IPS DF 4.7 (cell line): ENCODE data around the gene GNB2.

ENCODE experiments used
- DNase-seq: peaks from one replicate; pipeline ENCODE4 v3.0.0-alpha.2; 2013; ENCODE audit warnings: low spot score; ENCODE audit errors: extremely low read depth

Gene GNB2

GRCh38 chr7:100680576-100681271 is 7.2 kb downstream of the GNB2 start:
- DNase-seq, result no peak

- DNase-seq, result no peak
Observed at GRCh38 chr7:100681491-100682227, 8.1 kb downstream of the GNB2 start.

GRCh38 chr7:100682228-100682741 is 8.7 kb downstream of the GNB2 start:
- DNase-seq, result no peak

GRCh38 chr7:100682991-100683658 is 9.6 kb downstream of the GNB2 start:
- no peak for DNase-seq

- DNase-seq, result no peak
Observed at GRCh38 chr7:100683659-100684533, 10.4 kb downstream of the GNB2 start.

DNA sequence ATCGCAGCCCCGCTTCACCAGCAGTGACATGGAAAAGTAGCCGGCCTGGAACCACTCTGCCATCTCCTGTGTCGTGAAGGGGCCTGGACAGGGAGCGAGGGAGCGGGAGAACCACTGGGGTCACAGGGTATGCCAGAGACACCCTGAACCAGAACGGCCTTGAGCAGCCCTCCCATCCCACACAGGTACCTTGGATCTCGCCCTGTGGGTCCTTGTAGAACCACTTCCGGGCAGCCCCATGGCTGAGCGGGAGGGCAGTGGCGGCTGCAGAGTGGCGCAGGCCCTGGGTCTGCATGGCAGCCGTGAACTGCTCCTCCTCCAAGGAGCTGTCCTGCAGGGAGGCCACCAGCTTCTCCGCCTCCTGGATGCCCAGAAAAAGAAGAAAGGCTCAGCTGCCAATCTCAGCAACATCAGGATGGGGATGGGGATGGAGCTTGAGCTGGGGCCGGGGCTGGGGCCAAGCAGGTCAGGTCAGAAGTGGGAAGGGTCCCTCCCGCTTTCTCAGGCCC is 11.0 kb downstream of the GNB2 start:
- DNase-seq, result no peak

GRCh38 chr7:100685049-100685605 is 11.6 kb downstream of the GNB2 start:
- DNase-seq, result no peak

DNA sequence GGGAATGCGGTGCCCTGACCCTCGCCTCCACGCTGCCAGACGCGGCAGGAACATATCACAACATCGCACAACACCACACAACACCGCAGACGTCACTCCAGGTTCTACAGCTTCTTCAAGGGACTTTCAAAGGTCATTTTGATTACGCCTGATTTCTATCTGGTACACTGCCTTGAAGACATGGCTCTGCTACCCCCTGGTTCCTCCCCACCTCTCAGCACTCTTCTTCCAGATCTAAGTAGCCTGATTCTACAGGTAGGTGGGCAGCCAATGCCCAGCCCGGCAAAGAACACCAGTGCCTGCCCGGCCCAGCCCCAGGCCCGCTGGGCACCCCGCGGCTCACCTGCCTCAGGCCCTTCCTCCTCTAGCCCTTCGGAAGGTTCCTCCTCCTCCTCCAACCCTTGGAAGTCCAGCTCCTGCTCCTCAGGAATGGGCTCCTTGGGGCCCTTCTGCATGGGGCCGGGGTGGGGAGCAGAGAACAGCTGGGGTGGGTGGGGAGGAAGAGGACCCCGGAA is 12.1 kb downstream of the GNB2 start:
- DNase-seq, result no peak

GRCh38 chr7:100686201-100686821 is 12.8 kb downstream of the GNB2 start:
- no peak for DNase-seq

GRCh38 chr7:100686822-100687211 is 13.3 kb downstream of the GNB2 start:
- DNase-seq, result no peak

- no peak for DNase-seq
Observed at GRCh38 chr7:100687261-100687660, 13.7 kb downstream of the GNB2 start.

- no peak for DNase-seq
Observed at GRCh38 chr7:100687751-100688300, 14.3 kb downstream of the GNB2 start.

GRCh38 chr7:100688326-100688860 is 14.9 kb downstream of the GNB2 start:
- no peak for DNase-seq

GRCh38 chr7:100689230-100690135 is 15.9 kb downstream of the GNB2 start:
- no peak for DNase-seq

DNA sequence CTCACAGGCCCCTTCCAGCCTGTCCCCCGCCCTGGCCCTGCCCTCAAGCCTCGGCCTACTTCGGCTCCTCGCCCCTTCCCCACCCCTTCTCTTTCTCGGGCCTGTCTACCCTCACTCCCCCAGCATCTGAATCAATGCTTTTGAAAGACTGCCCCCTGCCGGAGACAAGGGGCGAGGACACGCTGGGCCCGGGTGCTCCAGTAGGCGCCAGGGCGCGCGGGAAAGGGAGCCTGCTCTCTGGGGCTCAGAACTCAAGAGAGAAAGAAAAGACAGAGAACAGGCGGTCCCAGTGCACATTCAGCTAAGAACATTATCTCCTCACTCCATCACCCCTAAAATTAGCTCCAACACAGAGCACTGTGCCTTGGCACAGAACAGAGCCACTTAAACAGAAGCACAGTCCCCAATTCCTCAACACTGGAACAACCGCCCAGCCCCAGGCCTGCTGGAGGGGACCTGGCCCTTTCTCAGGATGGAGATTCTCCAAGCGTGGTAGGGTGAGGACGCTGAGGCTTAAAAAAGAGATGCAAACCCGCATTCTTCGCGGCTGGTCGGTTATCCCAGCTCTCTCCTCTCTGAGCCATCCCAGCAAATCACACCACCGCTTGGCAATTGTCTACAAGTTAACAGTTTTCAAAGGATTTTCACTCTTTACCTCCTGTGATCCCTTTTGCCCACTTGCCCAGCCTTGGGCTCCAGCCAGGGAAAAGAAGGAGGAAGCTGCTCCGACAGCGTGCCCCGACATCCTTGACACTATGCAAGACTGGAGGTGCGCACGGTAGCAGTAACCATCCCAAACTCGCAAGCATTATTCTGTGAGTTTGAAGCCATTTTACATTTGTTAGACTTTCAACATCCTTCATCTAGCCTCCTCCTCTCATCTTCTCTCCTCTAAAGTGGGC is 18.4 kb downstream of the GNB2 start:
- DNase-seq, result no peak

GRCh38 chr7:100692578-100692961 is 19.0 kb downstream of the GNB2 start:
- DNase-seq, result no peak

GRCh38 chr7:100693312-100694097 is 20.0 kb downstream of the GNB2 start:
- DNase-seq, result no peak
